Activated T-cell treated with anti-CD3 and anti-CD28 coated beads, Interleukin-2, amount 50 U/mL, for 48 hours (primary cell): ENCODE results near the gene ARHGAP9.

Source experiments
- DNase-seq, 2 experiments: peaks; one replicate each; pipeline ENCODE4 v3.0.0-alpha.2; 2020

Gene ARHGAP9

DNA sequence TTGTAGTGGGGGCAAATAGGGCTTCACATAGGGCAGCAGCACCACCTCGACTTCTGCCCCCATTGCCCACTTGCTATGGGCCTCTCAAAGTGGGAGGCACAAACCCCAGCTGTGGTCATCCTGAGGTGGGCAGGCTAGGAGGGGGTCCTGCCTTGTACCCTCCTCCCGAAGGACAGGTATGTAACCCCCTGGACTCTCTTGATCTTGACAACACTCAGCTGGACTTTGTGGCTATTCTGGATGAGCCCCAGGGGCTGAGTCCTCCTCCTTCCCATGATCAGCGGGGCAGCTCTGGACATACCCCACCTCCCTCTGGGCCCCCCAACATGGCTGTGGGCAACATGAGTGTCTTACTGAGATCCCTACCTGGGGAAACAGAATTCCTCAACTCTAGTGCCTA lies 8.0 kb downstream of the ARHGAP9 start:
- no peak for DNase-seq

- DNase-seq = no peak
Measured at GRCh38 chr12:57470970-57471656, 8.6 kb downstream of the ARHGAP9 start.

DNA sequence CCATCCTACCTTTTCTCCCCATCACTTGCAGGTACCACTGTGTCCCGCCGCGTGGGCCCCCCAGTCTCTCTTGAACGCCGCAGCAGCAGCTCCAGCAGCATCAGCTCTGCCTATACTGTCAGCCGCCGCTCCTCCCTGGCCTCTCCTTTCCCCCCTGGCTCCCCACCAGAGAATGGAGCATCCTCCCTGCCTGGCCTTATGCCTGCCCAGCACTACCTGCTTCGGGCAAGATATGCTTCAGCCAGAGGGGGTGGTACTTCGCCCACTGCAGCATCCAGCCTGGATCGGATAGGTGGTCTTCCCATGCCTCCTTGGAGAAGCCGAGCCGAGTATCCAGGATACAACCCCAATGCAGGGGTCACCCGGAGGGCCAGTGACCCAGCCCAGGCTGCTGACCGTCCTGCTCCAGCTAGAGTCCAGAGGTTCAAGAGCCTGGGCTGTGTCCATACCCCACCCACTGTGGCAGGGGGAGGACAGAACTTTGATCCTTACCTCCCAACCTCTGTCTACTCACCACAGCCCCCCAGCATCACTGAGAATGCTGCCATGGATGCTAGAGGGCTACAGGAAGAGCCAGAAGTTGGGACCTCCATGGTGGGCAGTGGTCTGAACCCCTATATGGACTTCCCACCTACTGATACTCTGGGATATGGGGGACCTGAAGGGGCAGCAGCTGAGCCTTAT lies 9.2 kb downstream of the ARHGAP9 start:
- DNase-seq = no peak

GRCh38 chr12:57469296-57470164 lies 10.1 kb downstream of the ARHGAP9 start:
- DNase-seq = no peak

DNA sequence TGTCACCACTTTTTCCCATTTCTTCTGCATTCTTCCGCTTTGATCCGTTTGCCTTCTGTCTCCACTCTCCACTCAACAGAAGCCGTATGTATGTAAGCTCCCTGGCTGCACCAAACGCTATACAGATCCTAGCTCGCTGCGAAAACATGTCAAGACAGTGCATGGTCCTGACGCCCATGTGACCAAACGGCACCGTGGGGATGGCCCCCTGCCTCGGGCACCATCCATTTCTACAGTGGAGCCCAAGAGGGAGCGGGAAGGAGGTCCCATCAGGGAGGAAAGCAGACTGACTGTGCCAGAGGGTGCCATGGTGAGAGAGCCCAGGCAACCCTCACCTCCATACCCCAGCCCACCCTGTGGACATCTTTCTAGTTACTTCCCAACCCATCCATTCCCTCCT lies 11.8 kb downstream of the ARHGAP9 start:
- no peak for DNase-seq

GRCh38 chr12:57467212-57467874 lies 12.3 kb downstream of the ARHGAP9 start:
- no peak for DNase-seq

GRCh38 chr12:57465747-57466505 lies 13.7 kb downstream of the ARHGAP9 start:
- no peak for DNase-seq

- no peak for DNase-seq
Measured at GRCh38 chr12:57465030-57465746, 14.5 kb downstream of the ARHGAP9 start.

DNA sequence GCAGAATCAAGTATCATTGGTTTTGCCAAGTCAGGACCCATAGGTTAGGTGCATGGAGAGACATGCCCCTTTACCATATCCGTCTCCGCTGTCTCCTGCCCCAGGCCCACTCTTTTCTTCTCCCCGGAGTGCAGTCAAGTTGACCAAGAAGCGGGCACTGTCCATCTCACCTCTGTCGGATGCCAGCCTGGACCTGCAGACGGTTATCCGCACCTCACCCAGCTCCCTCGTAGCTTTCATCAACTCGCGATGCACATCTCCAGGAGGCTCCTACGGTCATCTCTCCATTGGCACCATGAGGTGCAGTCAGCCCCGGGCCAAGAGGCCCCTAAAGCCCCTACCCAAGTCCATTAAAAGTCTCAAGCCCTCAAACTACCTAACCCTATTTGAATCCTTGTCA lies 15.1 kb downstream of the ARHGAP9 start:
- DNase-seq = no peak

- DNase-seq = no peak
Measured at GRCh38 chr12:57462912-57463253, 16.8 kb downstream of the ARHGAP9 start.

GRCh38 chr12:57462251-57462911 lies 17.3 kb downstream of the ARHGAP9 start:
- DNase-seq = peak; percentile 93

- peak; percentile 42 to 50 for DNase-seq
Measured at GRCh38 chr12:57461917-57462250, 17.8 kb downstream of the ARHGAP9 start.

- DNase-seq = peak; percentile 49 to 64
Measured at GRCh38 chr12:57461276-57461916, 18.3 kb downstream of the ARHGAP9 start.

DNA sequence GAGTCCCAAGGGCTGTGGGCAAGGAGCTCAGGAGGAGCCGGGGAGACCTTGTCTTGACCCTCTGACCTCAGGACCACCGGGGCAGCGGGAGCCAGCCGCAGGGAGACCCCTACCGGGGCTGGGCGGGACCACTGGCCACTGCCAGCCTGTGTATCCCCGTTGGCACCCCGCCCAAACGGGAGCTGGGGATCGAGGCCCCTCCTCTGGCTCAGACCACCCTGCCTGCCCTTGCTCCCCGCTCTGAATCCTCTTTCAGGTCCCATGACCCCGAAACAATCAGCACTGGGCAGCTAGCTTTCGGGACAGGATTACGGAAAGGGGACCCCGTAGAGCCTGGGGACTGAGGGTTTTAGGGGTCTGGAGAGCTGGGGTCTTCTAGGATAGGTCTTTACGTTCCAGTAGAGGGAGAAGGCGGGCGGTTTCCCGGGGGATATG lies 18.8 kb downstream of the ARHGAP9 start:
- DNase-seq = peak in 1 of 2 experiments; percentile 37

DNA sequence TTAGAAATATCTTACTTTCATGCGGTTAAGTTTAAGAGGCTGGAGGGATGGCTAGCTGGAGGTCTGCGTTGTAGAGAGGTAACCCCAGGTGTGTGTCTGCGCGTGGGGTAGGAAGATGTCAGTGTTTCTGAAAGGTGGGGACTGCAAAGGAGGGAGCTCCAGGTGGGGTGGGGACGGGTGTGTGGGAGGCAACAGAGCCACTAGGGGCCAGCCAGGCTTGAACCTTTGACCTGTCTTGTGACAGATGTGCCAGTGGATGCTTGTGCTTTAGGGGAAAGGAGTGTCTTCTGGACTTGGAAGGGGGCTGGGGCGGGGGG lies 19.2 kb downstream of the ARHGAP9 start:
- DNase-seq = no peak

DNA sequence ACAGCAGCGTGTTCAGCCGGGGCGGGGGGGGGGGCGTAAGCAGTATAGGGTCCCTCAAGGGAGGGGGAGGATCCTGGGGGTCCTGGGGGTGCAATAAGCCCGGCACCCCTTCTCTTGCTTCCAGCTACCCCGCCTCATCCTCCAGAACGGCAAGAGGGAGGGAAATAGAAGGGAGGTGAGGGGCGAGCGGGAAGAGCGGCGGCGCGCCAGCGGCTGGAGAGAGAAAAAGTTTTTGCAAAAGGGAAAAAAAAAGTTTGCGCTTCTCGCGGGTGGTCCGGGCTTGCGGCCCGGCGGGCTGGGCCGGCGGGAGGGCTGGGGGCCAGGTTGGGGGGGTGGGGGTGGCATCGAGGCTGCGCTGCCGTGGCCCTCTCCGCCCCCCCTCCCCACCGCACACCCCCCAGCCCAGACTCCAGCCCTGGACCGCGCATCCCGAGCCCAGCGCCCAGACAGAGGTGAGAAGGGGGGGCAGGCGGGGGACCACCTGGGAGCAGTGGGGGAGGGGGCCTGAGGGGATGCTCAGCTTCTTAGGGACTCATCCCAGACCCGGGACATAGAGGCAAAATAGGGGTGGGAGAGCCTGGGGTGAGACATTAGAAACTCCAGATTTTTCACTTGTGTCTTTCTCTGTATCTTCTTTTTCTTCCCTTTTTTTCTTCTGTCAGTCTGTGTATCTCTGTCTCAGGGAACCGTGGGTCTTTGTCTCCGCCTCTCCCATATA lies 19.8 kb downstream of the ARHGAP9 start, which contains the start of gene GLI1:
TSS of gene GLI1 (plus strand) at position 36 of the 718 bp plus-strand sequence. CDS start 3,907 bp downstream, outside the sequence.
- DNase-seq = no peak

DNA sequence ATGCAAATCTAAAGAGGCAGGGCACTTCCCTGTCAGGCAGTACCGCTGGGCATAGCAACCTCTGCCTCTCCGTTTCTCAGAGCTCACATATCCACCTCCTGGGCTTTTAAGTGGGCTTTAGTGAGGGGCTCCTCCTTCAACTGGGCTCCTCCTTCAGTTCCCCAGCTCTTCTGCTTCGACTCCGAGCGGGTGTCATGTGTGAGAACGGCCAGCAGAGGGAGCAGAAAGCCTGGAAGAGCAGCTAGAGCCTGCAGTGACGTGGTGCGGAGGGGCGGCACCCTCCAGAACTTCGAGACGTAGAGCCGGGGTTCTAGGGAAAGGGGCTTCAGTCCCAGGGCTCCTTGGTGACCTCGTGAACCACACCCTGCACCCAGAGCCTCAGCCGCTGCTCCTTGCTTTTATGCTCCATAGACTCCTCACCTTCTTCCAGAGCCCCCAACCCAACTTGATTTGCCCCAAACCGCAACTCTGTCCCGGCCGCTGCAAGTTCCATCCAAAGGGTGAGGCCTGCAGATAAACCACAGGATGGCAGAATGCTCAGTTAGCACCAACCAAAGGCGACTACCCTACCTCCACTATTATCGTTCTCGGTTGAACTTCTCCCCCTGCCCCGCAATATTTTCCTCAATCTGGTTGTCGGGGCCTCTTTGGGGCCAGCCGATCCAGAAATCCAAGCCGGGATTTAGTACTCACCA lies 20.5 kb downstream of the ARHGAP9 start:
- peak; percentile 97 to 98 for DNase-seq

DNA sequence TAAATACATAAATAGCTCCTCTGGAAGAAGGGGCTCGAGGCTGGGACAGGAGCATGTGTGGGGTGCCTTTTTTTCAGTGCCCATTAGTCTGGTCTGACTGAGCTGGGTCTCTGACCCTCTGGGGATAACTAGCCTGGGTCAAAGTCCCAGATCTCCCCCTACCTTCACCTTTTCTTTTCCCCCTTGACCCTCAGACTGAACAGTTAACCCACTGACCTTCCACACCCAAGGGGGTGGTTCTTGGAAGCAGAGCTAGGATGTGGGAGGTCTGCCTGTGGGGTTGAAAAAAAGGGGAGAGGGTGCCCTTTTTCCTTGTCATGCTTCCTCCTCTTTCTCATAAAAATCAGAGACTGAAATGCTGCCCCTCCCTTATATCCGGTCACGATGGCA lies 21.0 kb downstream of the ARHGAP9 start:
- no peak for DNase-seq

- DNase-seq = no peak
Measured at GRCh38 chr12:57456737-57457490, 22.8 kb downstream of the ARHGAP9 start.
